Adipocyte (in vitro differentiated cells): Measurements from ENCODE around the gene TIAM2.

Experiments
- DNase-seq: peaks from one replicate; pipeline ENCODE4 v3.0.0-alpha.2; 2015; ENCODE audit warnings: low read depth
- H3K27me3 ChIP-seq: replicated peaks from 2 replicates; pipeline ENCODE4 v1.7.0; 2013; ENCODE audit warnings: mild to moderate bottlenecking, low read length, moderate library complexity; ENCODE audit not compliant: control insufficient read depth, insufficient read depth
- H3K36me3 ChIP-seq: 2 replicates; pipeline ENCODE4 v1.7.0; 2013; ENCODE audit warnings: low read length, mild to moderate bottlenecking, moderate library complexity; ENCODE audit not compliant: control insufficient read depth, insufficient read depth, severe bottlenecking
- H3K4me1 ChIP-seq: 2 replicates; pipeline ENCODE4 v1.7.0; 2013; ENCODE audit warnings: mild to moderate bottlenecking, low read length, moderate library complexity; ENCODE audit not compliant: control insufficient read depth, insufficient read depth
- H3K4me3 ChIP-seq: 2 replicates; pipeline ENCODE4 v1.7.0; 2013; ENCODE audit warnings: mild to moderate bottlenecking, low read length, moderate library complexity
- H3K9ac ChIP-seq: 2 replicates; pipeline ENCODE4 v1.7.0; 2013; ENCODE audit warnings: mild to moderate bottlenecking, low read length, moderate library complexity
- H3K9me3 ChIP-seq: 2 replicates; pipeline ENCODE4 v1.7.0; 2013; ENCODE audit warnings: mild to moderate bottlenecking, low read length, moderate library complexity; ENCODE audit not compliant: control insufficient read depth

TIAM2 gene

DNA sequence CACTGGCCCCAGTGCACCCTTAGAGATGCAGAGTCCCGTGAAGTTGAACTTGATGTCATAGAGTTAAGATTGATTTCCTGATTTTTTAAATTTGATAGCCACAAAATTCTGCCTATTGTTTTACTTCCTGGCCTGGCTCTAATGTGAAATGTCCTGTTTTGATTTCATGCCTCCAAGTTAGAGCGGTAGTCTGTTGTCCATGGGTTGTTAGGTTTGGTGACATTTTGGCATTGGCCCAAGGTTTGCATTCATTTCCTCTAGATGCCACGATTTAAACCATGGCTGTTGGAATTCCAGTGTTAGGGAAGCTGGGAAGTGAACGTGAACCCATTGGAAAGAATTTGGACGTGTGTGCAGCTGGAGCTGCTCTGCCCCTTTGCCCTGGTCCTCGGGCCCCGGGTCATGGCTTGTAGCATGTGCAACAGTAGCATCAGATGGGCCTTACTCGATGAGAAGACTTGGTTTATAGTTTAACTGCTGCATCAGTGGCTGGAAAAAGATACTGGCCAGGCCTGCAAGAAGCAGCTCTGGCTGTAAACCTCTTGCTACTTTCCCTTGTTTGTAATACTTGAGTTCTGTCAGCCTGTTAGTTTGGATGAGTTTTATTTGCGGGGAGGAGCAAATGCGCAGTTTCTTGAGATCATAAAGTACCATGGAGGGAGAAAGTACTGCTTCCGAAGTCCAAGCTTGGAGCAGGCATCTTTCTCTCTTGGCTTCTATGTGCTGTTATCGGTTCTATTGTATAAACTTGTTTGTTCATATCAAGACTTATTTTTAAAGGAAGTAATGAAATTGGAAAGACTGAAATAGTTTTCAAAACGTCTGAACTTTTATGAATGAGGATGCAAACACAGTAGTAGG lies 147.3 kb downstream of the TIAM2 start:
- Histone ChIP-seq H3K36me3 (no peaks in the 10 kb centered on the region), H3K27me3 (no peaks in the 10 kb centered on the region), H3K4me3 (peak overlapping the region; percentile 72)

DNA sequence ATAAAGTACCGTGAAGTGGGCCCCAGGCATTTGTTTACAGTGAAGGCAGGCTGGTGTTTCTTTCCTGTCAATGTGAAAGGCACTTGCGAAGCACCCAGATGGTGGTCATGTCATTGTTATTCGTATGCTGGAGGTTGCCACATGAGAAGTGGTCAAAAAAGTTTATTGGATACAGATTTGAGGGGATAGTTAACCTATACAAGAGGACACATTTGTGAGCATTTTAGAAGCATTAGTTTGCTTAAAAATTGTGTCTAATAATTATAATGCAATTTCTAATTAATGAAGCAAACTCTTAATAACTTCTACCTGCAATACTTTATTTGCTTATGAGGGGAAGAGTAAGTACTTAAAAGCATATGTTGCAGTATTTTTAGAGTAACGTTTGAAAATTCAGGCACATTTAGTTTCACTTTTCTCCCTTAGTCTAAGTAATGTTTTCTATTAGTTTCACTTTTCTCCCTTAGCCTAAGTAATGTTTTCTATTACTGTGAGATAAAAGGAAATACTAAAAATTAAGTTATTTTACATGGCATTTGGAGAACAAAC lies 148.0 kb downstream of the TIAM2 start:
- Histone ChIP-seq H3K36me3 (no peaks in the 10 kb centered on the region), H3K9me3 (no peaks in the 10 kb centered on the region), H3K4me1 (peaks cover 29% of the 10 kb centered on the region), H3K27me3 (no peaks in the 10 kb centered on the region), H3K4me3 (peak overlapping the region; percentile 72), H3K9ac (peak overlapping the region; percentile 75)
- DNase-seq, result peak; percentile 71

More for the DNA sequence above, 147.3 kb downstream of the TIAM2 start:
- DNase-seq, result no peak
- Histone ChIP-seq H3K9me3 (no peaks in the 10 kb centered on the region), H3K9ac (peak overlapping the region; percentile 75), H3K4me1 (peaks cover 29% of the 10 kb centered on the region)

DNA sequence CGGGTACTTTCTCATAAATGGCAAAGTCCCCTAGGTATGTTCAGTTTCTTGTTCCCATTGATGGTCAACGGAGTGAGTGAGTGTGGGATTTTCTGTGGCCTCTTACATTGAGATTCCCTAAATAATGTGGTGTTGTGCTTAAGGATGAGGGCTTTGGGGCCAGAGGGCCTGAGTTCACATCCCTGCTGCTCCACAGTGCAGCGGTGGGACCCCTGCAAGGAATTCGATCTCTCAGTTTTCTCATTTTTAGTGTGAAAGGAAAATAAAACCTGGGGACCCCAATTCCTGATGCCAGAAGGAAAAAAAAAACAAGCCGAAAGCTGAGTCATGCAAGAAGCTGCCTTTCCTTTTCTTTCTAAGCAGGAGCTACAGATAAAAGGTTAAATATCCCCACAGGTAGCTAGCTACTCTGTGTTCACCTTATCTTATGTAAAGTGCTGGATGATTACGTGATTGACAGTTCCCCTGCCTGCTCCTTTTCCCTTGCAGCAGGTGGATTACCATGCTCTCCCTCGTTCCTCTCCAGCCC lies 148.5 kb downstream of the TIAM2 start:
- no peaks in the 10 kb centered on the region for H3K36me3 ChIP-seq
- H3K4me1 ChIP-seq, result peaks cover 29% of the 10 kb centered on the region
- no peaks in the 10 kb centered on the region for H3K27me3 ChIP-seq
- peak overlapping the region; percentile 75 for H3K9ac ChIP-seq
- H3K9me3 ChIP-seq, result no peaks in the 10 kb centered on the region
- peak overlapping the region; percentile 72 for H3K4me3 ChIP-seq
- DNase-seq, result no peak

DNA sequence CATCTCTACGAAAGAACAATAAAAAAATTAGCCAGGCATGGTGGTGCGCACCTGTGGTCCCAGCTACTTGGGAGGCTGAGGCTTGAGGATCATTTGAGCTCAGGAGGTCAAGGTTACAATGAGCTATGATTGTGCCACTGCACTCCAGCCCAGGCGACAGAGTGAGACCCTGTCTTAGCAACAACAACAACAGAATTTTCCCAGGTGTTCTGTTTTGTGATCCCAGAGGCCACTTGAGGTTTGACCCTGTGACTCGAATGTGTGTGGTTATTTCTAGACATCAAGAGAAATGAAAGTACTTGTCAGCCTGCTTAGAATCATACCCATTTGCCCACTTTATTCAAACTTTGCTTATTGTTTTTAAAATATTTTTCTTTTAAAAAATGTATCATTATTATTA lies 151.1 kb downstream of the TIAM2 start:
- Histone ChIP-seq H3K9me3 (no peaks in the 10 kb centered on the region), H3K4me1 (peaks cover 22% of the 10 kb centered on the region), H3K27me3 (no peaks in the 10 kb centered on the region), H3K9ac (no peak overlapping the region), H3K36me3 (no peaks in the 10 kb centered on the region), H3K4me3 (no peak overlapping the region)
- DNase-seq, result no peak

DNA sequence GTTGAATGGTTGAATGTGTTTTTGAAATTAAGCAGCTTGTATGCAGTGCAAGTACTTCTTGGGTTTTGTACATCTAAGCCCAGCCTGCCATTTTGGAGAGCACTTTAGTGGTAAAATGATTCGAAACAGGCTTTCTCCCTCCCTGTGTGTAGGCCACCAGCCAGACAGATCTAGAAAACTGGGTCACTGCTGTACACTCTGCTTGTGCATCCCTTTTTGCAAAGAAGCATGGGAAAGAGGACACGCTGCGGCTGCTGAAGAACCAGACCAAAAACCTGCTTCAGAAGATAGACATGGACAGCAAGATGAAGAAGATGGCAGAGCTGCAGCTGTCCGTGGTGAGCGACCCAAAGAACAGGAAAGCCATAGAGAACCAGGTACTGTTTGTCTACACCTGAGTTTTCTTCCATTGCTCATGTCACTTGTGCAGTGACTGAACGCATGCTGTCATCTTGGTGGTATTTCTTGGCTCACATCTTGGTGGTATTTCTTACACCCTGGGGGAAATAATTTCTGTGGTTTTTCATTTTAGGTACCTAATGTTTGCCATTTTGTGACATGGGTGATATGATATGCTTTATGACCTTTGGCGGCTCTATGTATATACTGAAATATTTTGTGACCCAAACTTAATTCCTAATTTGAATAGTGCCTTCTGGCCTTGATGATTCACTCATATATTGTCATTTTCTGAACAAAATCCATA lies 153.0 kb downstream of the TIAM2 start:
- Histone ChIP-seq H3K9me3 (no peaks in the 10 kb centered on the region), H3K9ac (no peak overlapping the region), H3K36me3 (no peaks in the 10 kb centered on the region), H3K4me3 (no peak overlapping the region), H3K4me1 (peaks cover 10% of the 10 kb centered on the region), H3K27me3 (no peaks in the 10 kb centered on the region)
- no peak for DNase-seq

DNA sequence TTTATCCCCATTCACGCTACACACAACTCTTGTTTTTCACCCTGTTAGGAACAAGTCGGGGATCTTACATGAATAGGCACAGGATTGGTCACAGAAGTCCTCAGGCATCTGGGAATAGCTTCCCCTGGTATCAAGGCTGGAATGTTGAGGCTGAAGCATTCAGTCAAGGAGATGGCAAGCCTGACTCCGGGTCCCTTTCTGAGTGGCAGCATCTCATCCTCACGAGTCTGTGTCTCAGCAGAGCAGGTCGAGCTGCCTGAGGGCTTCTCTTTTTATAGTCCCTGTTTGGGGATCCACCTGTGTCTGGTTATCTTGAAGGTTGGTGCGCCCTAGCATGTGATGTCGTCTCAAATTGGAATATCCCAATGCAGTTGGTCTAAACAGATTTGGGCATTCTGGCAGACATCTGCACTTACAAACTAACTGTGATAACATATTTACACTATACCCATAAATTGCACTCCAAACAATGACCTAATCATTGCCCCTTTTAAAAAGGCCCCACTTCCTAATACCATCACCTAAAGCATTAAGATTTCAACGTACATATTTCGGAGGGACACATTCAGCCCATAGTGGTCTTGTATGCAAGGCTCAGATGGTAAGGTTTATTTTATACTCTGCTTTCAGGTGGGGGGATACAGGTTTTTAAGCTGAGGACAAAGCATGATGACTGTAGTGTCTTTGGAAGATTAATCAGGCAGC lies 156.0 kb downstream of the TIAM2 start:
- Histone ChIP-seq H3K9ac (no peak overlapping the region), H3K9me3 (no peaks in the 10 kb centered on the region), H3K4me1 (peaks cover 10% of the 10 kb centered on the region), H3K36me3 (no peaks in the 10 kb centered on the region), H3K4me3 (no peak overlapping the region), H3K27me3 (no peaks in the 10 kb centered on the region)
- no peak for DNase-seq

DNA sequence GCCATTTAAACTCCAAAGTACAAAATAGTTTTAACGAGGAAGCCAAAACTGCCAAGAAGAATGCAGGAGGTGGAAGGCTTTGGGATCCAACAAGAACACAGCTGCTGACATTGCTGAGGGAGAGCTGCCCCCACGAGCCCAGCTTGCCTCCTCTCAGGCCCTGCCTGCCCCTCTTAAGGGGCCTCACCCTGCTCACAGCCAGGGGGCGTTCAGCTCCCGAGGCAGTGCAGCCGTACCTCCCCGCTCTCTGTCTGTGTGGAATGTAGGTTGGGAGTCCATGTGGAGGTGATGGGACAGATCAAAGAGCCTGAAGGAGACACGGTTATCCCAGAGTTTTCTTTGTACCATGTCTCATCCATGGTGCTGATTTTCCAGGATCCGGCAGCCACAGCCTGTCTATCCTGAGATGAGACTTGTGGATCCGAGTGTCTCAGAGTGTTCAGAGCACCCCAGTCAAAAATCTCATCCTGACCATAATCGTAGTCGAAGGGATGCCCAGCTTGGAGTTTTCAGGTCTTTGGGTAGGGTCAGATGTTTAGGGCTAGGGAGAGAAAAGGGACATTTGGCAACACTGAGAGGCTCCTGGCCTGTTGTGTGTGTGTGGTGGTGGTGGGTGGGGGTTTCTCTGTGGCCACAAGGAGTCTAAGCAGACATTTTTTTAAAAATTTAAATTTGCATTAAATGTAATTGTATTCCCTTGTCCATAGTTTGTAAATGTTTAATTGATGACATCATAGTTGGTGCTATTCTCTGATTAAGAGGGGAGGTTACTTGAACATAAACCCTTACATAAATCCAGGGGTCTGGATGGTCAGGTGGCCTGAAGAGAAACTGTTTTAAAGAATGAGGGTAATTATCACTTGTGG lies 157.3 kb downstream of the TIAM2 start:
- H3K9ac ChIP-seq, result no peak overlapping the region
- no peak for DNase-seq
- H3K9me3 ChIP-seq, result no peaks in the 10 kb centered on the region
- H3K4me1 ChIP-seq, result peaks cover 11% of the 10 kb centered on the region
- H3K27me3 ChIP-seq, result no peaks in the 10 kb centered on the region
- no peaks in the 10 kb centered on the region for H3K36me3 ChIP-seq
- no peak overlapping the region for H3K4me3 ChIP-seq

DNA sequence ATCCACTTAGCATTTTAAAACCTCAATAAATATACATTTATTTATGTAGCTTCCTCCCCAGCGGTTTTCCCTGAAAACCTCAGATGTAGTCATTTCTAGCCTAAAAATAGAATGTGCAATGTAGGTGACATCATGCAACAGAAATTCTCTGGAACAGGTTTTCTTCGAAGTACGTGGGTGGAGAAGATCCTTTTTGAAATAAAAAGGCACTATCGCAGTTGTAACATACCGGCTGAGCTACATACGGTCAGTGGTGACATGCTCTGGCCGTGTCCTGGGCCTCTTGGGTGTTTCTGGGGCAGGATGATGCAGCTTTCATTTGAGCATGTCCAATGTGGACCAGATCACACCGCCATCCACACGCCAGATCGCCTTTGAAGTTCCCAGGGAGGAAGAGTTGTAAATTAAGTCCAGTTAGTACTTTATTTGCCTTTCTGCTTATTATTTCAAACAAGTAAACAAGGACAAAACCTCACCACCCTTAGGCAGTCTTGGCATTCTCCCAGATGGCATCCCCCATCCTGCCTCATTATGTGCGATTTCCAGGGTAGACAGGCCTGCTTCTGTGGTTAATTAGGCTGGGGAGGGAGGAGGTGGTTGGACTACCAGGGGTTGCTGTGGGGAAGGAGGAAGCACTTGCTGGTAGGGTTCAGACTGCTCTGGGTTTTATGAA lies 159.2 kb downstream of the TIAM2 start:
- no peaks in the 10 kb centered on the region for H3K27me3 ChIP-seq
- peak overlapping the region; percentile 20 for H3K4me3 ChIP-seq
- H3K4me1 ChIP-seq, result peaks cover 23% of the 10 kb centered on the region
- peak; percentile 84 for DNase-seq
- H3K36me3 ChIP-seq, result no peaks in the 10 kb centered on the region
- H3K9ac ChIP-seq, result peak overlapping the region; percentile 25
- no peaks in the 10 kb centered on the region for H3K9me3 ChIP-seq

DNA sequence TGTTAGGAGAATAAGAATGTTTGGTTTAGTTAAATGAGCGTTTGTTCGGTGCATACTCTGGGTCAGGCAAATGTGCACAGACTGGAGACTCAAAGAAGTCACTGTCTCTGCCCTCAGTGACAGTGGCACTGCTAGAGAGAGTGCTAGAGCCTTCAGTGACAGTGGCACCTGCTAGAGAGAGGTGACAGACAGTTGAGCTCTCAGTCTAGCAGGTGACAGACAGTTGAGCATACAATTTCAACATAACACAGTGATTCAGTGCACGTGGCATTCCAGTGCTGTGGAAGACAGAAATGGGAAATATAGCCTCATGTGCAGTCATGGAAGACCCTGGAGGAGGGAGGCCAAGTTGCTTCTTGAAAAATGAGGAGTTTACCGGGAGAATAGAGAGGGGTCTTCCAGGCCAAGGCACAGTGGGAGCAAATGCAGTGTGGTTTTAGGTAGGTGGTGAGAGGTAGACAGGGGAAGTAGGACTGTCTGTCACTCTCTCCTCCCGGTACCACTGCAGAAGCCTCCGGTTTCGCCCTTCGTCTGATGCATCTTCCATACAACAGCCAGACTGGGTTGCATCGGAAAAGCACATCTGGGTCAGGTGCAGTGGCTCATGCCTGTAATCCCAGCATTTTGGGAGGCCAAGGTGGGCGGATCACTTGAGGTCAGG lies 160.8 kb downstream of the TIAM2 start:
- Histone ChIP-seq H3K27me3 (no peaks in the 10 kb centered on the region), H3K4me1 (peaks cover 23% of the 10 kb centered on the region), H3K9me3 (peaks cover 8% of the 10 kb centered on the region), H3K4me3 (no peak overlapping the region), H3K9ac (no peak overlapping the region), H3K36me3 (no peaks in the 10 kb centered on the region)
- DNase-seq, result peak; percentile 12
